SW480 (cell line): ENCODE measurements around the gene KLF3.
A peak's percentile ranks its signal among the peaks of the same experiment; 100 is the strongest.

Experiments
- DNase-seq: peaks from one replicate; pipeline ENCODE4 v3.0.0-alpha.2; 2016; ENCODE audit warnings: low spot score

KLF3 gene

GRCh38 chr4:38698176-38698575 lies 34.2 kb downstream of the KLF3 start:
- no peak for DNase-seq

DNA sequence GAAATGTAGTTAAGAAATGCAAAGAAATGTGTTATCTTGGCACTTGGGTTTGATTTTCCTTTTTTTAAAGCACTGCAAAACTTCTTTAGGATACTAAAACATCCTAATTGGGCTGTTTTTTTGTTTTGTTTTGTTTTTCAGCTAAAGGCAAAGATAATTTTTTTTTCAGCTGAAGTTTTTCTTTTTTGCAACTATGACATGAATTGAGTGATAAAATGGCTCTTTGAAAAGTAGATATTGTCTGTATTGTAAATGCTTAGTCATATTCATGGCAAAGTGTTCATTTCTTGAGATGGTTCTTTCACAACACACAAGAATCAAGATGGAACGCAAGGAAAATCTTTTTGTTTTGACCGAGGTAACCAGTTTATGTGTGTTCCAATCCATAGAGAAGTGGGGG lies 35.1 kb downstream of the KLF3 start:
- no peak for DNase-seq

DNA sequence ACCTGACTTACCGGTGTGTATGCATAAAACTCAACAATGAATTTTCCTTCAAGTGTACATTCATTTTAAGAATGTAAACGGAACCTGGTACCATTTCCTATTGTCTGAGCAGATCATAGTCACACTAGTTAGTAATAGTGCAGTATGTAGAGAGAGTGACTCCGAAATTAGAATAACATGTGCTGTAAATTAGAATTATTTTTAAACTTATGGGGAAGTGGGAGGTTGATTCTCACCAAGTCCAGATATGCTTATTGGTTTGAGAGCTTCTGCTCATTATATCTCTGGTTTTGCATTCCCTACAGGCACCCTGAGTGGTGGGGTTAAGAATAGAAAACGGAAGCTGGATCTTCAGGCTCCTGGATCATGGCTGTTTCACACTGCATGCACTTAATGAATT lies 39.6 kb downstream of the KLF3 start:
- DNase-seq: no peak

GRCh38 chr4:38704622-38705154 lies 40.7 kb downstream of the KLF3 start:
- no peak for DNase-seq

- no peak for DNase-seq
These were observed 42.3 kb downstream of the KLF3 start for GRCh38 chr4:38706301-38706700.

- no peak for DNase-seq
These were observed 46.1 kb downstream of the KLF3 start for GRCh38 chr4:38710053-38710452.

DNA sequence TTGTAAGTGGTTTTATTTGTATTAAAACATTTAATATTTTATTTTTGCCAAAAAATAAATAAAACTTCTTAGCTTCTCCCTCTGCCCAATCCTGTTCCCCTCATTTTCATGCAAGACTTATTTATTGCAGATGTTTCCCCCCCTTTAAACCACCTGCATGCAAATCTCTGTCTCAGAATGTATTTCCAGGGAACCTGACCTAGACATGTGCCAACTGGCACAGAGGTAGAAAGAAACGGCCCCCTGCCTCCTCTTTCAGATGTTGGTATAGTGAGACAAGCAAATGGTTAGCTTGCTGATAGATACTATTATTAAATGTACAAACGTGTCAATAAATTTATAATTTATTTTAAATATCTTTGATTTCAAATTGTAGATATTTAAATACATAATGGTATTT lies 47.1 kb downstream of the KLF3 start:
- DNase-seq: no peak

GRCh38 chr4:38715050-38715449 lies 51.1 kb downstream of the KLF3 start:
- DNase-seq: no peak

- no peak for DNase-seq
These were observed 52.3 kb downstream of the KLF3 start for GRCh38 chr4:38716256-38716655.

DNA sequence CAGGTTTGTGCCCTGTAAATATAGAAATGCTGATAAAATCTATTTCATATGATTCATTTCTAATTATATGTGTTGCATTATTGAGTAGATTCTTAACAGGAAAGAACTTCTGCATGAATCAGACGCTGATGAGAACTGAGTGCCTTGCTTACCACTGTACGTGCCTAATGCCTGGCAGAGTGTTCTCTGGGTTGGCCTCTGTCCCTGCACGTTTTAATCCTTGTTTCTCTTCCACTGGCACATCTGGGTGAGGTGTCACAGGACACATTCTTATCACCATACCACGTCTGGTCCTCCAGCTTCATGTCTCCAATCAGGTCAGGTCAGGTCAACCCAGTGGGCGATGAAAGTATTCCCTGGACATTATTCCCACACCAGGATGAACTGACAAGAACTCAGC lies 53.6 kb downstream of the KLF3 start:
- no peak for DNase-seq

- no peak for DNase-seq
These were observed 59.1 kb downstream of the KLF3 start for GRCh38 chr4:38723114-38723513.

- DNase-seq: peak; percentile 11
These were observed 59.9 kb downstream of the KLF3 start for GRCh38 chr4:38723726-38724474.

DNA sequence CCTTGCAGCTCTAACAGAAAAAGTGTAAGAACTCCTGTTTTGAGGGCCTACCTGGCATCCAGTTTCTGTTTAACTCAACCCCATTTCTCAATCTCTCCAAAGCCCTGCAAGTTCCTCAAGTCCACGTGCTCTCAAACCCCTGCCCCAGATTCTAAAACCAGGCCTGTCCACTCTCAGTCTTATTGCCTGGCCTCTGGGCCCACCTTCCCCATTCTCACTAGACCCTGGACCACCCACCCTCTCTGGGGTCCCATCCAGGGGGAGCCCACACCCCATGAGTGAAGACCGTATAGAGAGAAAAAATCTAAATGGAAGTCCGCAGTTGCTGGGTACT lies 60.4 kb downstream of the KLF3 start:
- no peak for DNase-seq

GRCh38 chr4:38728631-38729141 lies 64.7 kb downstream of the KLF3 start:
- peak; percentile 65 for DNase-seq

DNA sequence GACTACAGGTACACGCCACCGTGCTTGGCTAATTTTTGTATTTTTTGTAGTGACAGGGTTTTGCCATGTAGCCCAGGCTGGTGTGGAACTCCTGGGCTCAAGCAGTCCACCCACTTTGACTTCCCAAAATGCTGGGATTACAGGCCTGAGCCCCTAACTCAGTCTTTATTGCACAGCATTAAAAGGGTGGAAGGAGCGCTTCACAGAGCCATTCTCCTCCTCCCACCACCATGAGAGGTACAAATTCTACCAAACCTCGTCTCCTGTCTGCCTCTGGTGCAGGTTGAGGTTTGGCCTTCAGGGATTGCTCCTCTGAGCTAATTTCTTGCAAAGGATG lies 66.5 kb downstream of the KLF3 start:
- no peak for DNase-seq

DNA sequence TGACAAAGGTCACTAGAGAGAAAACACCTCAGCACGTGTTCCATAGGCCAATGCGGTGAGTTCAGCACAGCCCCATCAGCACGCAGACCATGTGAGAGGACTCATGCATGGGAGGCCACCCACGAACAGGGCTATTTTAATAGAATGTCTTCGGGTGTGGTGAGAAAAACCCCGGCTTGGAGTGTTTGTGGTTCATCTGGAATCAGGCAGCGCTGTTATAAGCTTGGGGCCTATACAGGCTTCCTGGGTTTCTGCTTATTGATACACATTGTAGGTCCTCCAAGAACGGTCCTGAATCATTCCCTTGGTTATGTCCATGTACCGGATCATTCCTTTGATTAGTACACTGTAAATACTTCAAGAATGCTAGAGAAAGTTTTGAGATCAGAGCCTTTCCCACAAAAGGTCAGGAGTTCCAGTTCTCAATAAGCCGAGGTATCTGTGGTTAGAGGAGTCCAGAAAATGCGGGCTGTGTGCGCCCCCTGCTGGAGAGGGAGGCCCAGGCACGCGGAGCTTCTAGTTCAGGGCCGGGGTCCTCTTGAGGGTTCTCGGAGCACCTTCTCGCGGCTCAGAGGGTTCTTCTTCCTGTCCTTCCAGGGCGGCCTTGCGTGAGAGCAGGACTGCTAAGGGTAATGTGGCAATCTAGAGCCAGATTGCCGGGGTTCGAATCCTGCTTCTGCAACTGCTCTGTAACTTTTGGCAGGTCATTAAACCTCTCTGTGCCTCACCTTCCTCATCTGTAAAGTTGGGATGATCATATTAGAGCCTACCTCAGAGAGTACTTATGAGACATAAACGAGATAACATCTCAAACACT lies 67.0 kb downstream of the KLF3 start:
- peak; percentile 77 for DNase-seq

DNA sequence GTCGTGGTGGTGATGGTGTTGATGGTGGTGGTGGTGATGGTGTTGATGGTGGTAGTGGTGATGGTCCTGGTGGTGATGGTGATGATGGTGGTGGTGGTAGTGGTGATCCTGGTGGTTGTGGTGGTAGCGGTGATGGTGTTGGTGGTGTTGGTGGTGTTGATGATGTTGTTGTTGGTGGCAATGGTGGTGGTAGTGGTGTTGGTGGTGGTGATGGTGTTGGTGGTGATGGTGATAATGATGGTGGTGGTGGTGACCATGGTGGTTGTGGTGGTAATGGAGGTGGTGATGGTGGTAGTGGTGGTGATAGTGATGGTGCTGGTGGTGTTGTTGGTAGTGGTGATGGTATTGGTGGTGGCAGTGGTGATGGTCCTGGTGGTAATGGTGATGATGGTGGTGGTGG lies 69.7 kb downstream of the KLF3 start:
- DNase-seq: no peak

DNA sequence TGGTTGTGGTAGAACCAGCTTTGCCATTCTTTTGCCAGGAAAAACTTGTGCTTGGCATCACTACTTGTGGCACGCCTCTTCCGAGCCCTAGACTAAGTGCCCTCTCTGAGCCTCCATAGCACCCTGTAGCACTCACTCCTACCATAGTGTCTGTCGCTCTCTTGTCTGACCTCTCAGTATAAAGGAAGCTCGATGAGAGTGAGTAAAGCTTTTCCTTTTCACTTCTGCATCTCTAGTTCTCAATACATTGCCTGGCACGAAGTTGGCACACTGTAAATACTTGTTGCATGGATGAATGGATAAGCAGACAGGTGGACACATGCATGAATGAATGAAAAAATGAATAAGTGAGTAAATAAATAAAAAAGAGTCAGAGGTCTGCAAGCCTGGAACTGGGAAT lies 70.4 kb downstream of the KLF3 start:
- no peak for DNase-seq

GRCh38 chr4:38734911-38735310 lies 70.9 kb downstream of the KLF3 start:
- no peak for DNase-seq

GRCh38 chr4:38735870-38736269 lies 71.9 kb downstream of the KLF3 start:
- no peak for DNase-seq

GRCh38 chr4:38738940-38739803 lies 75.2 kb downstream of the KLF3 start:
- DNase-seq: no peak

GRCh38 chr4:38740303-38740702 lies 76.3 kb downstream of the KLF3 start:
- peak; percentile 12 for DNase-seq
